T-helper 17 cell (primary cell): ENCODE measurements around the gene SUN2. TPM values are rescaled to one million over a fixed set of nuclear protein-coding genes. Genes with fewer than 3 reads are reported as not detected.

Experiments
- ATAC-seq: fragments of 150-1000 bp; cut with Tn5 transposase; 2 replicates; pipeline ENCODE4 v1.10.0; 2021; ENCODE audit warnings: mild to moderate bottlenecking, moderate library complexity
- DNase-seq, 3 donors: peaks; one replicate each; pipeline versions ENCODE4 v3.0.0 to v3.0.0-alpha.2; 2020 to 2021
- H3K9me3 ChIP-seq: one replicate; pipeline ENCODE4 v1.7.0; 2013; ENCODE audit warnings: low read length, mild to moderate bottlenecking; ENCODE audit not compliant: control insufficient read depth, poor library complexity, severe bottlenecking
- H3K27ac Mint-ChIP-seq: one replicate; pipeline ENCODE4 v1.8.0; 2022; ENCODE audit warnings: mild to moderate bottlenecking, moderate library complexity, mixed read lengths
- H3K27me3 Mint-ChIP-seq: one replicate; pipeline ENCODE4 v1.8.0; 2022; ENCODE audit warnings: mixed read lengths
- H3K36me3 Mint-ChIP-seq: one replicate; pipeline ENCODE4 v1.8.0; 2022; ENCODE audit warnings: low read depth, mixed read lengths
- H3K4me1 Mint-ChIP-seq: one replicate; pipeline ENCODE4 v1.8.0; 2022; ENCODE audit warnings: mild to moderate bottlenecking, mixed read lengths
- H3K4me3 Mint-ChIP-seq: one replicate; pipeline ENCODE4 v1.8.0; 2022; ENCODE audit warnings: mild to moderate bottlenecking, moderate library complexity, mixed read lengths
- total RNA-seq, 4 donors: library from RNA in 2 of 4; stranded (reverse) in 2 of 4; gene quantifications; one replicate each; pipeline ENCODE4 v1.2.3 and lab custom pipeline; 2022 to 2026

Gene SUN2
- total RNA-seq, 2 donors from 2014 or later, result 426 to 485 TPM

GRCh38 chr22:38741576-38741975, 14.2 kb downstream of the SUN2 start:
- Mint-ChIP-seq H3K4me1 (peaks cover 23% of the 10 kb centered on the region), H3K36me3 (peaks cover 4% of the 10 kb centered on the region), H3K27ac (peak overlapping the region; percentile 93), H3K4me3 (no peak overlapping the region), H3K27me3 (no peaks in the 10 kb centered on the region)
- DNase-seq (no peak), ATAC-seq (no peak)
- H3K9me3 ChIP-seq, result no peaks in the 10 kb centered on the region

- ATAC-seq (no peak), DNase-seq (no peak)
- H3K9me3 ChIP-seq, result no peaks in the 10 kb centered on the region
- H3K27ac Mint-ChIP-seq, result peak overlapping the region; percentile 93
- no peak overlapping the region for H3K4me3 Mint-ChIP-seq
- H3K4me1 Mint-ChIP-seq, result peaks cover 24% of the 10 kb centered on the region
- H3K27me3 Mint-ChIP-seq, result no peaks in the 10 kb centered on the region
- H3K36me3 Mint-ChIP-seq, result peaks cover 4% of the 10 kb centered on the region
Observed at GRCh38 chr22:38741166-38741565, 14.6 kb downstream of the SUN2 start.

DNA sequence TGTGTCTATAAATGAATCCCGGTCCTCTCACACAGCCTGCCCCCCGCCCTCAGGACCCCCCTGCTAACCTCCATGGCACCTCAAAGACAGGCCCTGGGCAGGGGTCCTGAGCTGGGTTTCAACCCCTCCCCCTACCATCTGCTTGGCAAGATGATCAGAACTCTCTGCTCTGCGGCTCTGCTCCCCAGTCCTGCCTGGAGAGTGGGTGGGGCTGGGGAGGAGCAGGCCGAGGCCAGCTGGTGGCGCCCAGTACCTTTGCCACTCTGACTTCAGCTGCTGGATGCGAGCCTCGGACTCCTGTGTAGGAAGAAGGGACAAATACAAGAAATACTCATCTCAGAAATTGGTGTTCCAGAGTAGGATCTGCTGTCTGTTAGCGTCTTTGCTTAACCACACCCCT, 15.0 kb downstream of the SUN2 start:
- no peaks in the 10 kb centered on the region for H3K9me3 ChIP-seq
- DNase-seq (no peak), ATAC-seq (no peak)
- Mint-ChIP-seq H3K36me3 (peaks cover 6% of the 10 kb centered on the region), H3K27ac (peak overlapping the region; percentile 93), H3K27me3 (no peaks in the 10 kb centered on the region), H3K4me1 (peaks cover 24% of the 10 kb centered on the region), H3K4me3 (no peak overlapping the region)

DNA sequence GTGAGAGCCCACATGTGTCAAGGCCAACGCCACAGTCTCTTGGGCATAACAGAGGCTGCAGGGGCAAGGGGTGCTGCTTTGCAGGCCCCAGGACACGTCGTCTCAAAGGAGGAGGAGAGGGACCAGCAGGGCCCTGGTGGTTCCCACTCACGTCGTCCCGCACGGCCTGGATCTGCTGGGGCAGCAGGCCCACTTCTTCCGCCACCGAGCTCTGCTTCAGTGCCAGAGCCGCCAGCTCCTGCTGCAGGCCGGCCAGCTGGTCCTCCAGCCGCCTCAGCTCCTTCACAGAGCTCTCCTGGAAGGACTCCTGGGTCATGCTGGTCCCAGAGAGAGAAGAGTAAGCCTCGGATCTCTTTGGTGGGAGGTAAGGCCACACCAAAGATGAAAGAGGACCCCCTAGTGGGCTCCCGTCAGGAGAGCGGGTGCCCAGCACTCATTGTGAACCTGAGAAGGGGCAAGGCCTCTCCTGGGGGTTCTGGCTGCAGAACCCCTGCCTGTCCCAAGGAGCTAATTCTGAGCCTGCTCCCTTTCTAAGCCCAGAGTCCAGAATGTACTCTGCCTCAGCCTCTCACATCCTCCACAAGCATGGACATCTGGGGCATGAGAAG, 15.6 kb downstream of the SUN2 start:
- Mint-ChIP-seq H3K36me3 (peaks cover 7% of the 10 kb centered on the region), H3K27ac (peak overlapping the region; percentile 93), H3K4me1 (peaks cover 26% of the 10 kb centered on the region), H3K27me3 (no peaks in the 10 kb centered on the region), H3K4me3 (peak overlapping the region; percentile 50)
- no peak for ATAC-seq
- no peaks in the 10 kb centered on the region for H3K9me3 ChIP-seq
- DNase-seq, result no peak

DNA sequence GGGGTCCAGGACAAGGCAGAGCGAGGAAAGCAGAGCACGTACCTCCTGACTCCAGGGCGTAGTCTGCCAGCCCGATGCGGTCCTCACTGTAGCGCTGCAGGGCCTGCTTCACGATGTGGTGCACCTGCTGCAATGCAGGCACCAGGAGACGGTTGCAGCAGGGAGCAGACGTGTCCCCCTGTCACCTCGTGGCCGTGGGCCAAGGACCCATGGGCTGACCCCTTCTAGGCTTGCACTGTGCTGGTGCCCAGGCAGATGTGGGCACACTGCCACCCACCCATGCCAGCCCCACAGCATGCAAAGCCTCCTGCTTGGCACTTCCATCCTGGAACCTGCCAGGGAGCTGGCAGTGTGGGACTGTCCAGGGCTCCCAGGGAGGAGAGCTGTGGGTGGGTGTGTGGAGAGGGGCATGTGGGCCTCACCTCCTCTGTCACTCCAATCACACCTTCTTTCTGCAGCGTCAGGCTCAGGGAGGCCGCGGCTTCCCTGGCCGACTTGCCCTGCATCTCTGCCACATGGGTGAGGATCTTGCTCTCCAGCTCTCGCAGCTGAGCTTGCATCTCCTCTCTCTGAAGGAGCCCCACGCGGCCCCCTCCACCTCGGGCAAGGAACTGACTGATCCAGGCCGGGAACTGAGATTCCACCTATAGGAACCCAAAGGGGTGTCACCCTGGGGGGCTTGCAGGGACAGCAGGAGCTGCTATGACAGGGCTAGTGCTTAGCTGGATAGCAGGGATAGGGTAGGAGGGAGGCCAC, 16.3 kb downstream of the SUN2 start:
- H3K27me3 Mint-ChIP-seq, result no peaks in the 10 kb centered on the region
- H3K4me1 Mint-ChIP-seq, result peaks cover 31% of the 10 kb centered on the region
- ATAC-seq (no peak), DNase-seq (no peak)
- peaks cover 7% of the 10 kb centered on the region for H3K36me3 Mint-ChIP-seq
- peak overlapping the region; percentile 50 for H3K4me3 Mint-ChIP-seq
- H3K27ac Mint-ChIP-seq, result peak overlapping the region; percentile 93
- H3K9me3 ChIP-seq, result no peaks in the 10 kb centered on the region

DNA sequence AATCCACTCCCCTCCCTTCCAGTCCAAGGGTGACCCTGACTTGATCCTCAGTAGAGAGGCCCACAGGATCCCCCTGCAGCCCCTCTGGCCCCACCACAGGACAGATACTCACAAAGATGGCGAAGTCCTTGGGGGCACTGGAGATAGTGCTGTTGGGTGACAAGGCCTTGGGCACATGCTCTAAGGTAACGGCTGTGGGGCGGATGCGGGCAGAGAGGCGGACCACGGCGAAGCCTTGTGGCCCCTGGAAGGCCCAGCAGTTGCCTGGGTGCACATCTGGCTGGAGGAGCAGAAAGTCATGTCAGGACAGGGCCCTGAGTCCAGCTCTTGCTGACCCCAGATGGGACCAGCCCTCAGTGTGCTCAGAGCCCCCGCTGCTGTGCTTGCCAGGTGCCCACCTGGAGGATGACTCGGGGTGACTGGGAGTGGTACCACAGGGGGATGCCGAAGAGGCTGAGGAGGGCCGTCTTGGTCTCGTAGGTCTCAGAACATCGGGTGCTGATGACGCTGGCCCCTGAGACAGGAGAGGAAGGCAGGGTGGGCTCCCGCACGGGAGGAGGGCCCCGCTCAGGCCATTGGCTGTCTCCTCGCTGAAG, 17.2 kb downstream of the SUN2 start:
- peaks cover 7% of the 10 kb centered on the region for H3K36me3 Mint-ChIP-seq
- H3K27me3 Mint-ChIP-seq, result no peaks in the 10 kb centered on the region
- no peak for ATAC-seq
- peak overlapping the region; percentile 28 for H3K4me3 Mint-ChIP-seq
- peaks cover 40% of the 10 kb centered on the region for H3K4me1 Mint-ChIP-seq
- no peak for DNase-seq
- peak overlapping the region; percentile 93 for H3K27ac Mint-ChIP-seq
- H3K9me3 ChIP-seq, result no peaks in the 10 kb centered on the region

DNA sequence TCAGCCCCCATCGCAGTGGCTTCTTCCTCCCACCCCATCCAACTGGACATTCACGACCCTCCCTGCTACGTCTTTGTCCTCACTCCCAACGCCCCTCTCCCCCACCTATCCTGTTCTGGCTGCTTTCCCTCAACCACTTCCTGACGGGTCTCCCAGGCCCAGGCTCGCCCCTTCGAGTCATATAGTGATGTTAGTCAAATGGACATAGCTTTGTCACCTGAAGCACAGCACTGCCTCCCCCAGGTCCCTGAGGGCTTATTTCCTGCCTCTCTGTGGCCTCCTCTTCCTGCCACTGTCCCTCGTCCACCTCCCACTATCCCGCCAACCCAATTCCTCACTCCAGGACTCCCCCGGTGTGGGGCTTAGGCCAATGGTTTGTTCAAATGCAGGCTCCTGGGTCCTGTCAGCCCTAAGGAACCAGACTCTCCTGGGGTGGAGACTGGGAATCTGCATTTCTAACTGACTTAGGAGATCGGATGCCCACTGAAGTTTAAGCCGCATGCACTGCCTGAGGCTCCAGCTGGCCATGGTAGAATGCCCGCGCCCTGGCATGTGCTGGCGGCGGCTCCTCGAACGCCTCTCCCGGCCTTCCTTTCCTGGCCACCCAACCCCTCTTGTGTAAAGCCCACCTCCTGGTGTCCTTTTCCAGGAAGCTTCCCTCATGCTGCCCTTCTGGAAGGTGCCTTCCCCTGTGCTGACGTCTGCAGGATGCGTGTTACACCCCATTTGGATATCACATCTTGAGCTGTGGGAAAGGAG, 18.3 kb downstream of the SUN2 start:
- DNase-seq (no peak), ATAC-seq (no peak)
- H3K4me3 Mint-ChIP-seq, result peak overlapping the region; percentile 78
- H3K4me1 Mint-ChIP-seq, result peaks cover 47% of the 10 kb centered on the region
- H3K36me3 Mint-ChIP-seq, result peaks cover 7% of the 10 kb centered on the region
- H3K9me3 ChIP-seq, result no peaks in the 10 kb centered on the region
- H3K27me3 Mint-ChIP-seq, result no peaks in the 10 kb centered on the region
- H3K27ac Mint-ChIP-seq, result peak overlapping the region; percentile 93

DNA sequence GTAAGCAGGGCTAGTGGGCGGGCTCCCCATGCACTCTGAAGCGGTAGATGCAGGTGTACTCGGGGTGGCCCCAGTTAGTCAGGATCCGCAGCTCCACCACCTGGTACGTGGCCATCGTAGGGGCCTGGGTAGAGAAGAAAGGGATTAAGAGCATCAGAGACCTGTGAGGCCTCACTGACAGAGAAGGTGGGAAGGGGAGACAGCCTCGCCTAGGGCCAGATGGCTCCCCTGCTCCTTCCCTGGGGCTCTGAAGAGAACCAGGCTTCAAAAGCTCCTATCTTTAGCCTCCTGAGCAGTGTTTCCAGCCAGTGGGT, 19.6 kb downstream of the SUN2 start:
- DNase-seq (no peak), ATAC-seq (no peak)
- Mint-ChIP-seq H3K36me3 (peaks cover 7% of the 10 kb centered on the region), H3K4me1 (peaks cover 47% of the 10 kb centered on the region), H3K27me3 (no peaks in the 10 kb centered on the region), H3K27ac (peak overlapping the region; percentile 93), H3K4me3 (peak overlapping the region; percentile 45)
- H3K9me3 ChIP-seq, result no peaks in the 10 kb centered on the region

DNA sequence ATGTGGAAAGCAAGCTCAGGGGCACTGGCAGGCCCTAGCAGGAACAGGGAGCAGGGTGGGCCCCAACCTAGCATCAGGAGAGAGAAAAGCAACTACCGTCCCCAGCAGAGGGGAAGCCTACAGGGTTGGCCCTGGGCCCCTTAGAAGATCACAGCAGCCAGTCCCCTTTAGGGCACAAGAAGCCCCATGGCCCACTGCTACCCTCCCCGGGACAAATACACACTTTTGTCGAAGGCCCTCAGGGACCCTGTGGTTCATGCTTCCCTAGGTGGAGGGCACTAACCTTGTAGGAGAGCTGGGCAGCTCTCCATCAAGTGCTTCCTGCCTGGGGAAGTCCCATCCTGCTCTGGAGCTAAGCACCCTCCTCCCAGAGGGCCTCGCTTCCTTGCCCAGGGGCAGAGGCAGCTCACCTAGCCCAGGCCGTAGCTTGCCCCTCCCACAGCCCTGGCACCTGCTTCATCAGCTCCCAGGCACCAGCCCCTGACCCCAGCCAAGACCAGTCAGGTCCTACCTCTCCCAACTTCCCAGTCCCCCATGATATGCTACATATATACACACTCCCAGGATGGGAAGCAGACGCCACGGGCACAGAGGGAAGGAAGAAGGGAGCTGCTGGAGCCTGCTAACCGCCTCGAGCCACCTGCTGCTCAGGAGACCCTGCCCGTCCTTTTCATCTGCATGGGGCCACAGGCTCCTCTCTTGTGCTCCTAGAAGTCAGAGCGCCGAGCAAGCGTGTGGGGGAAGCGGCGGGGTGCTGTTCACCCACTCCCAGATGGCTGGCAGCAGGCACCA, 20.1 kb downstream of the SUN2 start:
- H3K4me3 Mint-ChIP-seq, result peak overlapping the region; percentile 45
- H3K27me3 Mint-ChIP-seq, result no peaks in the 10 kb centered on the region
- peaks cover 46% of the 10 kb centered on the region for H3K4me1 Mint-ChIP-seq
- DNase-seq, result no peak
- ATAC-seq, result peak; percentile 27
- no peaks in the 10 kb centered on the region for H3K9me3 ChIP-seq
- peak overlapping the region; percentile 93 for H3K27ac Mint-ChIP-seq
- peaks cover 7% of the 10 kb centered on the region for H3K36me3 Mint-ChIP-seq

GRCh38 chr22:38735126-38735464, 20.7 kb downstream of the SUN2 start:
- peaks cover 47% of the 10 kb centered on the region for H3K4me1 Mint-ChIP-seq
- H3K36me3 Mint-ChIP-seq, result peaks cover 7% of the 10 kb centered on the region
- H3K4me3 Mint-ChIP-seq, result no peak overlapping the region
- DNase-seq, result no peak
- peak overlapping the region; percentile 93 for H3K27ac Mint-ChIP-seq
- H3K27me3 Mint-ChIP-seq, result no peaks in the 10 kb centered on the region
- no peaks in the 10 kb centered on the region for H3K9me3 ChIP-seq
- peak; percentile 0 for ATAC-seq

- H3K27ac Mint-ChIP-seq, result peak overlapping the region; percentile 93
- peaks cover 7% of the 10 kb centered on the region for H3K36me3 Mint-ChIP-seq
- no peaks in the 10 kb centered on the region for H3K9me3 ChIP-seq
- H3K27me3 Mint-ChIP-seq, result no peaks in the 10 kb centered on the region
- H3K4me3 Mint-ChIP-seq, result peak overlapping the region; percentile 67
- H3K4me1 Mint-ChIP-seq, result peaks cover 43% of the 10 kb centered on the region
- DNase-seq (no peak), ATAC-seq (peak; percentile 6)
Observed at GRCh38 chr22:38734421-38735100, 21.2 kb downstream of the SUN2 start.

DNA sequence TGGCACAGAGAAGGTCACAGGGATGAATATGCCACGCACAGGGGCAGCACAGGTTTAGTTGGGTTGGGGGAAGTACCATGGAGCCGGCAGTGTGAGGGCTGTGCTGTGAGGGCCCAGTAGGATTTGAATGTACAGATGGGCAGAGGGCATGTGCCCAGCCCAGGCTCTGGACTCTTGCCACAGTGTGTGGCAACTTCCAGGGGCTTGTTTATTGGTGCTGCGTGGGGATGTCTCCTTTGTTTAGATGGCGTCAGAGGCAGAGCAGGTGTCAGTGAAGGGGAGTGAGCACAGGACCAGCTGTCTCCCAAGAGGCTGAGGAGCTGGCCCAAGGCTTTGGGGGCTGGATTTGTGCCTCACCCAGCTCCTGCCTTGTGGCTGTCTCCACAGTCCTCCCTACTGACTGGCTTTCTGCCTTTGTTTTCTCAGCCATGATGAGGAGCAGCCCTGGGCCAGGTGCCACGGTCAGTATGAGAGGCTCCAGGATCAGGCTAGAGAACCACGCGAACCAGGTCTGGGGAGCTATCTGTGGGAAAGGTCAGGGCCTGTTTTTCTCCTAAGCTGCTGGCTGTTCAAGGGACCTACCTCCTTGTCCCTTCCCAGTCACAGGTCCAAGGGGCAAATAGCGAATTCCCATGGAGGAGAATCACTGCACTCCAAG, 21.9 kb downstream of the SUN2 start:
- H3K9me3 ChIP-seq, result no peaks in the 10 kb centered on the region
- peaks cover 43% of the 10 kb centered on the region for H3K4me1 Mint-ChIP-seq
- peak overlapping the region; percentile 52 for H3K4me3 Mint-ChIP-seq
- DNase-seq (peak in 1 of 3 donors; percentile 7), ATAC-seq (peak; percentile 14)
- H3K27ac Mint-ChIP-seq, result peak overlapping the region; percentile 93
- H3K27me3 Mint-ChIP-seq, result no peaks in the 10 kb centered on the region
- peaks cover 7% of the 10 kb centered on the region for H3K36me3 Mint-ChIP-seq
